Measurements from ENCODE around the gene HOXD12. TPM values are rescaled to one million over a fixed set of nuclear protein-coding genes. Genes with fewer than 3 reads are reported as not detected.

The HOXD12 gene
- total and polyA plus RNA-seq, 4 donors = not detected

- 8 to 10% methylated on average over 20 to 25 of the region's 25 CpGs for WGBS, 2 donors
- peaks cover 0 to 13% (median 0%) of the 10 kb centered on the region in 4 donors for H3K9me3 ChIP-seq (ENCODE audit: control insufficient read depth in 4 of 4, insufficient read depth in 3 of 4, low read length in 3 of 4)
- H3K27me3 ChIP-seq (ENCODE audit: control insufficient read depth in 3 of 3, insufficient read depth in 3 of 3, low read length in 2 of 3) = peaks cover 42 to 93% (median 87%) of the 10 kb centered on the region in 3 donors
- no peak overlapping the region for H3K4me3 ChIP-seq
- H3K36me3 ChIP-seq (ENCODE audit: control insufficient read depth in 4 of 4, insufficient read depth in 4 of 4, low read length in 4 of 4) = no peaks in the 10 kb centered on the region
- peaks cover 0 to 14% (median 4%) of the 10 kb centered on the region in 5 donors for H3K4me1 ChIP-seq (ENCODE audit: control insufficient read depth in 5 of 5, insufficient read depth in 5 of 5, low read length in 5 of 5)
- ATAC-seq (ENCODE audit: insufficient read depth, low FRiP score) = no peak
- H3K27ac ChIP-seq (ENCODE audit: low read depth in 1 of 2, low read length in 1 of 2) = no peak overlapping the region
- TF ChIP-seq CTCF (IDR thresholded peaks at IDR 0.05; ENCODE audit: control extremely low read depth, extremely low read depth) = no peak
- no peak for DNase-seq
- no peak overlapping the region for H3K9ac ChIP-seq (ENCODE audit: insufficient read depth in 1 of 2, low read length in 2 of 2)
Observed at GRCh38 chr2:176105078-176105729, 5.6 kb downstream of the HOXD12 start.

- H3K36me3 ChIP-seq (ENCODE audit: control insufficient read depth in 4 of 4, insufficient read depth in 4 of 4, low read length in 4 of 4) = no peaks in the 10 kb centered on the region
- no peak for ATAC-seq (ENCODE audit: insufficient read depth, low FRiP score)
- no peak for DNase-seq
- TF ChIP-seq CTCF (IDR thresholded peaks at IDR 0.05; ENCODE audit: control extremely low read depth, extremely low read depth) = no peak
- WGBS, 2 donors = 5 to 7% methylated on average over 25 of the region's 25 CpGs
- peaks cover 0 to 12% (median 4%) of the 10 kb centered on the region in 5 donors for H3K4me1 ChIP-seq (ENCODE audit: control insufficient read depth in 5 of 5, insufficient read depth in 5 of 5, low read length in 5 of 5)
- no peak overlapping the region for H3K4me3 ChIP-seq
- H3K9ac ChIP-seq (ENCODE audit: insufficient read depth in 1 of 2, low read length in 2 of 2) = no peak overlapping the region
- H3K27me3 ChIP-seq (ENCODE audit: control insufficient read depth in 3 of 3, insufficient read depth in 3 of 3, low read length in 2 of 3) = peaks cover 47 to 93% (median 87%) of the 10 kb centered on the region in 3 donors
- H3K27ac ChIP-seq (ENCODE audit: low read depth in 1 of 2, low read length in 1 of 2) = no peak overlapping the region
- peaks cover 0 to 13% (median 0%) of the 10 kb centered on the region in 4 donors for H3K9me3 ChIP-seq (ENCODE audit: control insufficient read depth in 4 of 4, insufficient read depth in 3 of 4, low read length in 3 of 4)
Observed at GRCh38 chr2:176105730-176106580, 6.4 kb downstream of the HOXD12 start.

- no peak within 1 kb of the TSS for H3K27ac ChIP-seq (ENCODE audit: low read depth in 1 of 2, low read length in 1 of 2)
- H3K36me3 ChIP-seq (ENCODE audit: control insufficient read depth in 4 of 4, insufficient read depth in 4 of 4, low read length in 4 of 4) = no peaks in the 10 kb centered on the region
- H3K27me3 ChIP-seq (ENCODE audit: control insufficient read depth in 3 of 3, insufficient read depth in 3 of 3, low read length in 2 of 3) = peaks cover 47 to 93% (median 87%) of the 10 kb centered on the region in 3 donors
- no peak within 1 kb of the TSS for H3K9ac ChIP-seq (ENCODE audit: insufficient read depth in 1 of 2, low read length in 2 of 2)
- H3K4me3 ChIP-seq = no peak within 1 kb of the TSS
- 2 to 4% methylated on average over 67 to 85 of the region's 85 CpGs for whole genome bisulfite sequencing, 2 donors
- ATAC-seq (ENCODE audit: insufficient read depth, low FRiP score) (no peak), DNase-seq (no peak)
- TF ChIP-seq CTCF (IDR thresholded peaks at IDR 0.05; ENCODE audit: control extremely low read depth, extremely low read depth) = no peak
- H3K9me3 ChIP-seq (ENCODE audit: control insufficient read depth in 4 of 4, insufficient read depth in 3 of 4, low read length in 3 of 4) = peaks cover 0 to 13% (median 0%) of the 10 kb centered on the region in 4 donors
- H3K4me1 ChIP-seq (ENCODE audit: control insufficient read depth in 5 of 5, insufficient read depth in 5 of 5, low read length in 5 of 5) = peaks cover 0 to 15% (median 4%) of the 10 kb centered on the region in 5 donors
Observed at GRCh38 chr2:176106581-176107539, 7.3 kb downstream of the HOXD12 start, which contains the start of gene HOXD11. HOXD11 (plus strand) TSS chr2:176107280; CDS start chr2:176107356, 76 bp downstream.

All from lung (tissue), 12 donors.